SK-N-SH (cell line): Measurements from ENCODE around the gene AP4M1.

Experiments used
- CHD2 ChIP-seq: fragments of 150-350 bp; IDR thresholded peaks from 2 replicates; pipeline ENCODE4 v1.6.1; 2018; ENCODE audit warnings: low read length; ENCODE audit not compliant: partially characterized antibody
- CTCF ChIP-seq: fragments of 200-600 bp; sonication (generic); IDR thresholded peaks from 2 replicates; pipeline ENCODE4 v1.6.1; 2017; ENCODE audit warnings: antibody characterized with exemption, mild to moderate bottlenecking, moderate library complexity
- ELF1 ChIP-seq: IDR thresholded peaks from 2 replicates; pipeline ENCODE4 v1.4.0; 2012
- EP300 ChIP-seq, 2 experiments: IDR thresholded peaks; 2 replicates each; pipeline versions ENCODE4 v1.4.0 to v1.6.1; 2012; ENCODE audit warnings: borderline replicate concordance in 1 of 2, low read depth in 1 of 2, low read length in 1 of 2
- EZH2phosphoT487 ChIP-seq: fragments of 200-600 bp; sonication (generic); IDR thresholded peaks from 2 replicates; pipeline ENCODE4 v1.6.1; 2017; ENCODE audit warnings: low read depth, mixed run types, mild to moderate bottlenecking, antibody characterized with exemption, moderate library complexity, borderline replicate concordance
- MAX ChIP-seq: IDR thresholded peaks from 2 replicates; pipeline ENCODE4 v1.4.0; 2012; ENCODE audit warnings: low read depth
- NRF1 ChIP-seq: IDR thresholded peaks from 2 replicates; pipeline ENCODE4 v1.6.1; 2012; ENCODE audit warnings: low read depth, mild to moderate bottlenecking, low read length
- POLR2AphosphoS5 ChIP-seq: IDR thresholded peaks from 2 replicates; pipeline ENCODE4 v1.6.1; 2012; ENCODE audit warnings: low read depth, low read length
- RCOR1 ChIP-seq: fragments of 150-350 bp; IDR thresholded peaks from 2 replicates; pipeline ENCODE4 v1.6.1; 2017; ENCODE audit warnings: antibody characterized with exemption, low read length
- SMC3 ChIP-seq: IDR thresholded peaks from 2 replicates; pipeline ENCODE4 v1.6.1; 2012; ENCODE audit warnings: low read depth, low read length, improper control_type of control experiment
- TEAD4 ChIP-seq: IDR thresholded peaks from 2 replicates; pipeline ENCODE4 v1.4.0; 2012; ENCODE audit warnings: mild to moderate bottlenecking, borderline replicate concordance; ENCODE audit not compliant: insufficient read depth
- YY1 ChIP-seq: IDR thresholded peaks from 2 replicates; pipeline ENCODE4 v1.4.0; 2012; ENCODE audit warnings: low read depth, mild to moderate bottlenecking
- TF ChIP-seq, protein P1 (sequence below): IDR thresholded peaks from 2 replicates; pipeline ENCODE4; 2012
- TF ChIP-seq, protein P2 (sequence below): fragments of 150-350 bp; IDR thresholded peaks from 2 replicates; pipeline ENCODE4 v1.6.1; 2016; ENCODE audit warnings: mild to moderate bottlenecking, low read depth, low read length

GRCh38 chr7:100119970-100120732, 18.7 kb downstream of the AP4M1 start:
- TF ChIP-seq CTCF (no peak), MAX (no peak; the same call in 1 of the 2 replicates), YY1 (no peak), EP300 (IDR thresholded peaks at IDR 0.05; ENCODE audit: borderline replicate concordance in 1 of 2, low read depth in 1 of 2, low read length in 1 of 2) (no peak), NRF1 (no peak), POLR2AphosphoS5 (no peak), TEAD4 (no peak), ELF1 (no peak), RCOR1 (0 out of 2 replicates have a peak, but pooled peaks have one; percentile 1), SMC3 (no peak), EZH2phosphoT487 (no peak), CHD2 (no peak)
- TF ChIP-seq, protein P1, sequence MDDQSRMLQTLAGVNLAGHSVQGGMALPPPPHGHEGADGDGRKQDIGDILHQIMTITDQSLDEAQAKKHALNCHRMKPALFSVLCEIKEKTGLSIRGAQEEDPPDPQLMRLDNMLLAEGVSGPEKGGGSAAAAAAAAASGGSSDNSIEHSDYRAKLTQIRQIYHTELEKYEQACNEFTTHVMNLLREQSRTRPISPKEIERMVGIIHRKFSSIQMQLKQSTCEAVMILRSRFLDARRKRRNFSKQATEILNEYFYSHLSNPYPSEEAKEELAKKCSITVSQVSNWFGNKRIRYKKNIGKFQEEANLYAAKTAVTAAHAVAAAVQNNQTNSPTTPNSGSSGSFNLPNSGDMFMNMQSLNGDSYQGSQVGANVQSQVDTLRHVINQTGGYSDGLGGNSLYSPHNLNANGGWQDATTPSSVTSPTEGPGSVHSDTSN, result no peak
- TF ChIP-seq, protein P2, sequence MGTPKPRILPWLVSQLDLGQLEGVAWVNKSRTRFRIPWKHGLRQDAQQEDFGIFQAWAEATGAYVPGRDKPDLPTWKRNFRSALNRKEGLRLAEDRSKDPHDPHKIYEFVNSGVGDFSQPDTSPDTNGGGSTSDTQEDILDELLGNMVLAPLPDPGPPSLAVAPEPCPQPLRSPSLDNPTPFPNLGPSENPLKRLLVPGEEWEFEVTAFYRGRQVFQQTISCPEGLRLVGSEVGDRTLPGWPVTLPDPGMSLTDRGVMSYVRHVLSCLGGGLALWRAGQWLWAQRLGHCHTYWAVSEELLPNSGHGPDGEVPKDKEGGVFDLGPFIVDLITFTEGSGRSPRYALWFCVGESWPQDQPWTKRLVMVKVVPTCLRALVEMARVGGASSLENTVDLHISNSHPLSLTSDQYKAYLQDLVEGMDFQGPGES, result no peak
